Rectal smooth muscle tissue (tissue), 1 donor: ENCODE data around the gene DLG2.

Source experiments
- H3K27ac ChIP-seq: one replicate; pipeline ENCODE4 v1.7.0; 2013; ENCODE audit warnings: low read depth, low read length, inconsistent platforms
- H3K27me3 ChIP-seq: one replicate; pipeline ENCODE4 v1.7.0; 2013; ENCODE audit warnings: low read length; ENCODE audit not compliant: control insufficient read depth, insufficient read depth
- H3K36me3 ChIP-seq: one replicate; pipeline ENCODE4 v1.7.0; 2013; ENCODE audit warnings: low read length; ENCODE audit not compliant: control insufficient read depth, insufficient read depth
- H3K4me1 ChIP-seq: one replicate; pipeline ENCODE4 v1.7.0; 2013; ENCODE audit warnings: low read length; ENCODE audit not compliant: control insufficient read depth, insufficient read depth
- H3K4me3 ChIP-seq: one replicate; pipeline ENCODE4 v1.7.0; 2013; ENCODE audit warnings: low read length
- H3K9ac ChIP-seq: one replicate; pipeline ENCODE4 v1.7.0; 2013; ENCODE audit warnings: low read length

The DLG2 gene

GRCh38 chr11:83569134-83569805 lies 2057.9 kb downstream of the DLG2 start:
- Histone ChIP-seq H3K4me3 (no peak overlapping the region), H3K27me3 (no peaks in the 10 kb centered on the region), H3K9ac (no peak overlapping the region), H3K36me3 (no peaks in the 10 kb centered on the region), H3K27ac (no peak overlapping the region), H3K4me1 (no peaks in the 10 kb centered on the region)

- Histone ChIP-seq H3K4me1 (no peaks in the 10 kb centered on the region), H3K36me3 (no peaks in the 10 kb centered on the region), H3K27me3 (no peaks in the 10 kb centered on the region), H3K9ac (no peak overlapping the region), H3K4me3 (no peak overlapping the region), H3K27ac (no peak overlapping the region)
Measured at GRCh38 chr11:83568516-83568915, 2058.6 kb downstream of the DLG2 start.

- Histone ChIP-seq H3K4me3 (no peak overlapping the region), H3K27ac (no peak overlapping the region), H3K4me1 (no peaks in the 10 kb centered on the region), H3K36me3 (no peaks in the 10 kb centered on the region), H3K27me3 (no peaks in the 10 kb centered on the region), H3K9ac (no peak overlapping the region)
Measured at GRCh38 chr11:83566950-83567349, 2060.2 kb downstream of the DLG2 start.

GRCh38 chr11:83564870-83565269 lies 2062.3 kb downstream of the DLG2 start:
- Histone ChIP-seq H3K27ac (no peak overlapping the region), H3K36me3 (no peaks in the 10 kb centered on the region), H3K4me3 (no peak overlapping the region), H3K27me3 (no peaks in the 10 kb centered on the region), H3K4me1 (no peaks in the 10 kb centered on the region), H3K9ac (no peak overlapping the region)

DNA sequence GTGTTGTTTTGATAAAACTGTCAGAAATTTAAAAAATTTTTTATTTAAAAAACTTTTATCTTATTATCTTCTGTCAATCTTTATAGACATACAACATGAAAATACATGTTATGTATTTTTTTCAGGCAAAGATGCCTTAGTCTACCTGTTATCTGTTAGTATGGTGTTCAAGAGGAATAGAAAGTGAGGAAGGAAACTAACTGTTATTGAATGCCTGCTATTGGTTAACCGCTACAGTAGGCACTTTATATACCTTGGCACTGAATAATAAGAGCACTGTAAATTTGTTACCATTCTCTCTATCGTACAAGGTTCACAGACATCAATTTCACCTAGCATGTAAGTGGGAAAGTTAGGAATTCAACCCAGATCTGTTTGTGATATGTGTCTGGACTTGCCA lies 2068.9 kb downstream of the DLG2 start:
- Histone ChIP-seq H3K27me3 (no peaks in the 10 kb centered on the region), H3K9ac (no peak overlapping the region), H3K36me3 (no peaks in the 10 kb centered on the region), H3K4me3 (no peak overlapping the region), H3K4me1 (no peaks in the 10 kb centered on the region), H3K27ac (no peak overlapping the region)

- H3K4me1 ChIP-seq: no peaks in the 10 kb centered on the region
- H3K27ac ChIP-seq: no peak overlapping the region
- no peak overlapping the region for H3K4me3 ChIP-seq
- H3K27me3 ChIP-seq: no peaks in the 10 kb centered on the region
- H3K36me3 ChIP-seq: no peaks in the 10 kb centered on the region
- no peak overlapping the region for H3K9ac ChIP-seq
Measured at GRCh38 chr11:83557653-83558052, 2069.5 kb downstream of the DLG2 start.

- H3K4me1 ChIP-seq: no peaks in the 10 kb centered on the region
- no peak overlapping the region for H3K9ac ChIP-seq
- no peak overlapping the region for H3K4me3 ChIP-seq
- no peaks in the 10 kb centered on the region for H3K36me3 ChIP-seq
- no peaks in the 10 kb centered on the region for H3K27me3 ChIP-seq
- no peak overlapping the region for H3K27ac ChIP-seq
Measured at GRCh38 chr11:83554876-83555275, 2072.3 kb downstream of the DLG2 start.

GRCh38 chr11:83549984-83550667 lies 2077.0 kb downstream of the DLG2 start:
- H3K27ac ChIP-seq: no peak overlapping the region
- H3K4me1 ChIP-seq: no peaks in the 10 kb centered on the region
- H3K27me3 ChIP-seq: no peaks in the 10 kb centered on the region
- H3K4me3 ChIP-seq: no peak overlapping the region
- H3K36me3 ChIP-seq: no peaks in the 10 kb centered on the region
- no peak overlapping the region for H3K9ac ChIP-seq

GRCh38 chr11:83546368-83546767 lies 2080.8 kb downstream of the DLG2 start:
- H3K4me1 ChIP-seq: no peaks in the 10 kb centered on the region
- H3K27me3 ChIP-seq: no peaks in the 10 kb centered on the region
- H3K9ac ChIP-seq: no peak overlapping the region
- H3K27ac ChIP-seq: no peak overlapping the region
- H3K36me3 ChIP-seq: no peaks in the 10 kb centered on the region
- H3K4me3 ChIP-seq: no peak overlapping the region

DNA sequence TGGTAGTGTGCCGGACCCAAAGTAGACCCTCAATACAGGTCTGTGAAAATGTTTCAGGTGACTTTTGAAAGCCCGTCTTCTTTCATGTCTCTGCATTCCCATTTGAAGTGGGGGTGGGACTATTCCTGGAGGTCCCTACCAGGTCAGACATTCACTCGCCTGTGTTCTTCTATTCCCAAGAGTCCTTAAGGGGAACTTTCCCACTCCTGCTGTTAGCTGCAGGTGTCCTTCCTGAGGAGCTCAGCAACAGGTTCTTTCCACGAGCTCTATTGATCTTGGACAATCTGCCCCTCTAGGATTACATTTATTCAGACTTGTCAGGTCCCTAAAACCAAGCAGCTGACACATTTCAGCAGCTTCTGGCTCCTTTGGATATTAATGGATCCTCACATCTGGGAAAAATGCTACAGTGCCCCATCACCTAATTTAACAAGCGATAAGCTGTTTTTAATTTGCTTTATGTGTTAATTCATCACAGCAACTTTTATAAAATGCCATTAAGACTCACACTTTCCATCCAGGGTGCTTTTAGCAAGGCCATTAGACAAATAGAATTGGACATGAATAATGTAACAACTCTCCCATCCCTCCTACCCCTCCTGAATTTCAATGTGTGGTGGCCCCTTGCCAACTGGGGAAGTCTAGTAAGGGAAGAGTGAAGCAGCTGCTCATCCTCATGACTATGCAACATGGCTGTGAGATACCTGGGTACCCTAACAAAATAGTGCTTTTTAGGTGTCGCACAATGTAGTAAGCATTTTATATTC lies 2081.5 kb downstream of the DLG2 start:
- Histone ChIP-seq H3K27ac (no peak overlapping the region), H3K4me1 (no peaks in the 10 kb centered on the region), H3K36me3 (no peaks in the 10 kb centered on the region), H3K4me3 (no peak overlapping the region), H3K27me3 (no peaks in the 10 kb centered on the region), H3K9ac (no peak overlapping the region)

GRCh38 chr11:83544846-83545245 lies 2082.3 kb downstream of the DLG2 start:
- Histone ChIP-seq H3K27me3 (no peaks in the 10 kb centered on the region), H3K4me1 (no peaks in the 10 kb centered on the region), H3K9ac (no peak overlapping the region), H3K27ac (no peak overlapping the region), H3K4me3 (no peak overlapping the region), H3K36me3 (no peaks in the 10 kb centered on the region)

GRCh38 chr11:83543706-83544439 lies 2083.3 kb downstream of the DLG2 start:
- no peak overlapping the region for H3K9ac ChIP-seq
- no peaks in the 10 kb centered on the region for H3K27me3 ChIP-seq
- H3K4me1 ChIP-seq: no peaks in the 10 kb centered on the region
- no peaks in the 10 kb centered on the region for H3K36me3 ChIP-seq
- no peak overlapping the region for H3K27ac ChIP-seq
- H3K4me3 ChIP-seq: no peak overlapping the region
